Measurements from ENCODE around the gene DTNBP1.

DTNBP1 gene

DNA sequence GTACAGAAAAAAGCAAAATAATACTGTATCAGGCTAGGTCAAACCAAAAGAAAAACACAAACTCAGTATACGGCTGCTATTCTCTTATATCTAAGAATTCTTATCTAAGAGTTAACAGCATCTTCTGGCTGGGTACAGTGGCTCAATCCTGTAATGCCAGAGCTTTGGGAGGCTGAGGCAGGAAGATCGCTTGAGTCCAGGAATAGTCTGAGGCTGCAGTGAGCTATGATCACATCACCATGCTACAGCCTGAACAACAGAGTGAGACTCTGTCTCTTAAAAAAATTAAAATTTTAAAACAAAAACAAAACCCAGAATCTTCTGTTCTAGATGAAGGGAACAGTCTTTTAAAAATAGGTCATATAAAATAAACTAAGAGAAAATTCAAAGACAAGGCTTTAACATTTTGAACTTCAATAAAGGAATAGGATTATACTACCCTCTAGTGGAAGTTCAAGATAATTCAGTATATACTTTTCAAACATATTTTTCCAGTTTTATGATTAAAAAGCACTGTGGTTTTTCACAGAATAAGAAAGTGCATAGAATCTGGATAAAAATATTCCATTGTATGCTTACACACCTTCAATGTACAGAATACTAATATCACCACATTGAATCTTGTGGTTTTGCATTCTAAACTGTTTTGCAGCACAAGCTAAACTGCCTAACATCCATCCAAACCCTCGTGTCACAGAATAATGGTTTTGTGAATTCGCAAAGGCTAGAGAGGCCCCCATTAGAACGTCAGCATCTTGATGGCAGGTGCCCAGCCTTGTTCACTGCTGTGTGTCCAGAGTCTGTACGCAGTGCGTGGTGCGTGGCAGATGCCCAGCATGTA is 39.3 kb downstream of the DTNBP1 start:
- TF ChIP-seq POLR2A (IDR thresholded peaks at IDR 0.05; ENCODE audit: low read length) (no peak), GATA1 (IDR thresholded peaks at IDR 0.05; ENCODE audit: low read depth, low read length) (no peak)
- peak; percentile 51 to 57 for DNase-seq

DNA sequence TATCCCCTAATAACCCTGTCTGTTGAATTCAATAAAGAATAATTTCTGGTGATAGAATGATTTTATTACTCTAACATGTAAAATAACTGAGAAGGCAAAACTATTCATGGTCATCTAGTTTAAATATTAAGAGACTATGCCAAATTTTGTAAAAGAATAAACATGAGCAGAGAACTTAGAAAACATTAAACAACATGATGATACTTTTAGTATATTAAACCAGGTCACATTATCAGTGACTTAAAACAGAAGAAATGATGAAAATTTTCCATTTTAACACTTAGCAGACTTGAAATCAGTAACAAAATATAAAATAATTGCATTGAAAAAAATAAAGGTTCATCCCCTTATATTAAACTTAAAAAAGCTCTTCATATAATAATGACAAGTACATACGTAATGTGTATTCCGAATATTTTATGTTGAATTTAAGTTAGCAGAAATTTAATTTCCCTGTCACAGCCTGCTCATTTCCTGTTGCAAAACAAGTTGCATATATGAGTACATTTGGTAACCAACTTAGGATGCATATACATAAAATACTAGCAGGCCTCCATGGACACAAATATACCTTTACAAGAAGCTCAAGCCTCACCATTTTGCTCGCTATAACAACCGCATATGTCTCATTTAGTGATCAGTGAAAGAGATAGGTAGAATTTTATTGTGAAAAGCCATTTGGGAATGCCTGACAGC is 40.6 kb downstream of the DTNBP1 start:
- peak; percentile 16 to 18 for DNase-seq
- TF ChIP-seq GATA1 (IDR thresholded peaks at IDR 0.05; ENCODE audit: low read depth, low read length): no peak
- TF ChIP-seq POLR2A (IDR thresholded peaks at IDR 0.05; ENCODE audit: low read length): no peak

DNA sequence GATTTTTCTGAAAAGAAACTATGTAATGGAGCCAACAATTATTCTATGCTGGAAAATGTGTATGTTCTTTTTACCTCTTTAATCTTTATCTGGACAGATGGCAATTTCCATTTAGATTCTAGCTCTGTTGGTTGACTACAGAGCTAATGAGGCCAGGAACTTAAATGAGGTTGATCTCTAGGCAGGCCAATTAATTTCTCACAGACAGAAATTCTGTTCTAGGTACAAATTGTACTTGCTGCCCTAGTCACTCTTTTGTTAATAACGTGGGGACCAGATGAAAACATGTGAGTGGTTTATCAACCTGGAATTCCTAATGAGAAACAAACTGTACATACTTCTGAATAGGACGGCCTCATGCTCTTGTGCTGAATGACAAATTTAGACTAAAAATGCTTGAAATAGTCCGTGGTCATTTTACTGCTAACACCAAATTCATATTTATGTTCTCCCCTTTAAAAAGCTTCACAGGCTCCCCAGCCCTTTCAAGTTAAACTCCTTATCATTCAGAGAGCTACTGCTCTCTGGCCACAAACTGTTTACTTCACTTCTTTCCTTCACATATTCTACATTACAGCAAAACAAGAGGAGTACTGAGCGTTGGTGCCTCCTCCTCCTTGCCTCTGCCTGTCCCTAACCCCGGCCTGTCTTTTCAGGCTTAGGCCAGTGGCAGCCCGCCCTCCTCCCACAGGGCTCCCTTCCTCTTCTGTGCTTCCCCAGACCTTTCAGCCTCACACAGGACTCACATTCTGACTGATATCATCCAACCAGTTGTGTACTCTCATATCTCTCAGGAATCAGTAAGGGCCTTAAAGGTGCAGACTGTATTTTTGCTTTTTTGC is 41.4 kb downstream of the DTNBP1 start:
- peak; percentile 67 to 79 for DNase-seq
- TF ChIP-seq POLR2A (IDR thresholded peaks at IDR 0.05; ENCODE audit: low read length) (no peak), GATA1 (IDR thresholded peaks at IDR 0.05; ENCODE audit: low read depth, low read length) (no peak)

DNA sequence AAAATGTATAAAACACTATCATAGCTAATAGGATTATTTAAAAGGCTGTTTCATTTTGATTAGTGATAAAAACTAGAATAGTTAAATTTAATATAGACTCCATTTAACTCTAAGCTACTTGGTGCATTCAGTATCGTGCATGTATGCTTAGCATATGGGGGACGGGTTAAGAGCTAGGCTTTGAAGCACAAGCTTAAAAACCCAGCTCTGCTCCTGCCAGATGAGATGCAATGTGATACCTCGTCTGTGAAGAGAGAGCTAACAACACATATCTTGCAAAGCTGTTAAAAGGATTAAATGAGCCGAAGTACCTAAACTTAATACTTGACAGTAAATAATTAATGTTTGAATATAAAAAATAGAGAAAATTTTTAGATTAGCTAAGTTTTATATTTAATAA is 42.2 kb downstream of the DTNBP1 start:
- DNase-seq: peak in 1 of 2 experiments; percentile 30
- no peak for TF ChIP-seq POLR2A (IDR thresholded peaks at IDR 0.05; ENCODE audit: low read length)
- TF ChIP-seq GATA1 (IDR thresholded peaks at IDR 0.05; ENCODE audit: low read depth, low read length): no peak

DNA sequence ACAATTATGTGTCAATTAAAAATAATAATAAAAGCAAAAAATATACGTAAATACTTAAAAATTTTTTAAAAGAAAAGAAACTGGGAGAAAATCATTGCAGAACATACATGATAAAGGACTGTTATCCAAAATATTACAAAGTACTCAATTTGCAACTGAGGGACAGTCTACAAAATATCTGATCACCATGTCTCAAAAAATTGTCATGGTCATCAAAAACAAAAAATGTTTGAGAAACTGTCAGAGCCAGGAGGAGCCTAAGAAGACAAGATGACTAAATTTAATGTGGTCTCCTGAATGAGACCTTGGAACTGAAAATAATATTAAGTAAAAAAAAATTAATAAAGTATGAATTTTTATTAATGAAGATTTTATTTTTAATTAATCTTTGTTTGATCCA is 43.5 kb downstream of the DTNBP1 start:
- no peak for DNase-seq
- no peak for TF ChIP-seq GATA1 (IDR thresholded peaks at IDR 0.05; ENCODE audit: low read depth, low read length)
- no peak for TF ChIP-seq POLR2A (IDR thresholded peaks at IDR 0.05; ENCODE audit: low read length)

DNA sequence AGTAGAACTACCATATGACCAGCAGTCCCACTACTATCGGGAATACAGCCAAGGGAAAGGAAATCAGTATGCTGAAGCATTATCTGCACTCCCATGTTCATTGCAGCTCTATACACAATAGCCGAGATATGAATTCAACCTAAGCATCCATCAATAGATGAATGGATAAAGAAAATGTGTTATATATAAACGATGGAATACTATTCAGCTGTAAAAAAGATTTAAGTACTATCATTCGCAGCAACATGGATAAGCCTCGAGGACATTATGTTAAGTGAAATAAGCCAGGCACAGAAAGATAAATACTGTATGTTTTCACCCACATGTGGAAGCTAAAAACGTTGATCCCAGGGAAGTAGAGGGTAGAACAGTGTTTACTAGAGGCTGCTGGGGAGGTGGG is 44.1 kb downstream of the DTNBP1 start:
- no peak for DNase-seq

DNA sequence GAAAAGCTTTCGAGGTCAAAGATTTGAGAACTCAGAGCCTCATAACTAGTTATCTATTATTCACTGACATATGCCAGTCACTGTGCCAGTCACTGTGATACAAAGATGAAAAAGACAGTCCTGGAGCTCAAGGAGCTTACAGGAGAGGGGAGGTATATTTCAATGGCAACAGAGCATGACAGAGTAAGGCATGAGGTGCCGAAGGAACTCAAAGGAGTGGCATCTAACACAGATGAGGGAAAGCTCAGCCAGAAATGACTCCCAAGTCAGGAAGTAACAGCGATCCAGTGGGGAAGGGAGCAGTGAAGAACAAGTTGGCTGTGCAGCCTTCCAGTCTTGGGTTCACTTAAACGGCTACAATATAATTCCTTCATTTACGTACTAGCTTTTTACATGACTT is 46.6 kb downstream of the DTNBP1 start:
- no peak for DNase-seq
- TF ChIP-seq POLR2A (IDR thresholded peaks at IDR 0.05; ENCODE audit: low read length): no peak
- no peak for TF ChIP-seq GATA1 (IDR thresholded peaks at IDR 0.05; ENCODE audit: low read depth, low read length)

More for the DNA sequence above, 44.1 kb downstream of the DTNBP1 start:
- TF ChIP-seq POLR2A (IDR thresholded peaks at IDR 0.05; ENCODE audit: low read length) (no peak), GATA1 (IDR thresholded peaks at IDR 0.05; ENCODE audit: low read depth, low read length) (no peak)

DNA sequence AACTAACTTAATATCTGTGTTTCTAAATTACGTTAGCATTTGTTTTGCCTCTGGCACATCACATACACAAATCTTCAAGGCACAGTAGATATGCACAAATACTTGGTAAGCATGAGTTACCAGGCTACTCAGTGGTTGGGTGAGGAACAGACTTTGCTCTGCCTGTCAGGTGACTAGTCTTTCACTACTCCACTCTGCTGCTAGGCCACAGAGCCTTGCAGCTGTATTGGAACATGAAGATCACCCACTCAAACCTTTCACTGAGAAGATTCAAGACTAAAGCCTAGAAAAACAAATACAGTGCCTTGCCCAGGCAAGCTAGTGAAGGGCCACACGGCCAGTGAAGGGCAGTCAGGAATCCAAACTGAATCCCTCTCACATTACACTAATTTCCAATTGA is 47.0 kb downstream of the DTNBP1 start:
- TF ChIP-seq POLR2A (IDR thresholded peaks at IDR 0.05; ENCODE audit: low read length): no peak
- no peak for TF ChIP-seq GATA1 (IDR thresholded peaks at IDR 0.05; ENCODE audit: low read depth, low read length)
- DNase-seq: no peak

DNA sequence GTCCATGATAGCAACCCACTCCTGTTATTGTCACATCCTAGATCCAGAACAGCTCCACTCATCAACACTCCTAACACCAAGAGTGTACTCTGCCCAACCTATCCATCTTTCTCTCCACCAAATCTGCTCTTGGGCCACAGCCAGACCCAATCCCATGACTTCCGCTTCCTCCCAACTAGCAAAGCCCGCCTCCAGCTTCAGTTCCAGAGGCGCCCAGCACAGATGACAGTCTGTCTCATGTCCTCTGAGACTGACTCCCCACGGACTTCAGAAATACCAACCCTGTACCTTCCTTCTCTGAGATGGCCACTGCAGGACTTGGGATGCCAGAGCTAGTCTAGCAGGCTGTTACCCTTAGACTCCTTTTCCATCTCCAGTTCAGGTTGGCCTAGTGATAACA is 48.6 kb downstream of the DTNBP1 start:
- no peak for DNase-seq
- TF ChIP-seq GATA1 (IDR thresholded peaks at IDR 0.05; ENCODE audit: low read depth, low read length): no peak
- no peak for TF ChIP-seq POLR2A (IDR thresholded peaks at IDR 0.05; ENCODE audit: low read length)

DNA sequence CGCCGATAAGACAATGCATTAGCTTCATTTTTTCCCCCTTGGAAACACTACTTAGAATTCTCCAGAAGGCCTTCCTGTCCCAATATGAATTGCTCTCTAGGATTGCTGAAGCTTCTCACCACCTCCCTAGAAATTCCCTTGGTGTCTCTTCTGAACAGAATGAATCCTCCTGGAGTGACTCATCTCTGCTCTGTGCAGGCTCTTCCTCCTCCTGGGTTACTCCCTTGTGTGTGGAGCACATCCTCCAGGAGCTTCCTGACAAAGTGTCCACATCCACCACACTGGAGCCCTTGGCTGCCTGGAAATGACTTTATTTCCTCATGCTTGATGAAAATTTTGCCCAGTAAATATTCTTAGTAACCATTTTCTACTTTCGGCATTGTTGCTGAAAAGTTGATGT is 54.4 kb downstream of the DTNBP1 start:
- TF ChIP-seq GATA1 (IDR thresholded peaks at IDR 0.05; ENCODE audit: low read depth, low read length) (no peak), POLR2A (IDR thresholded peaks at IDR 0.05; ENCODE audit: low read length) (no peak)
- DNase-seq: no peak

DNA sequence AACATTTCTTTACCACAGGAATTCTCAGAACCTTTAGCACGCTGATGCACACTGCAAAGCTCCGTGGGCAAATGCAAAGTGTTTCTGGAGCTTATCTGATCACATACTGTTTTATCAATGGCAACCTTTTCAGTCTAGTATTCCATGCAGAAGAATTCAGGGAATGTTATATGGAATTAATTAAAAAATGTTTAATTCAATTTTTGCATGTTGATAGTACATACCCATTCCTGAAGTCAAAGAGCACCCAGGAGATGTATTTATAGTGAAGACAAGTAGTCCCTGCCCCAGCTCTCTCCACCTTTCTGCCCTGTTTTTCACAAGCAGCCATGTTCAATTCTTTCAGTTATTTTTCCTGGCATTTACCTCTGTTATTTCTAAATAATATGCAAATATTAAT is 55.2 kb downstream of the DTNBP1 start:
- no peak for DNase-seq

DNA sequence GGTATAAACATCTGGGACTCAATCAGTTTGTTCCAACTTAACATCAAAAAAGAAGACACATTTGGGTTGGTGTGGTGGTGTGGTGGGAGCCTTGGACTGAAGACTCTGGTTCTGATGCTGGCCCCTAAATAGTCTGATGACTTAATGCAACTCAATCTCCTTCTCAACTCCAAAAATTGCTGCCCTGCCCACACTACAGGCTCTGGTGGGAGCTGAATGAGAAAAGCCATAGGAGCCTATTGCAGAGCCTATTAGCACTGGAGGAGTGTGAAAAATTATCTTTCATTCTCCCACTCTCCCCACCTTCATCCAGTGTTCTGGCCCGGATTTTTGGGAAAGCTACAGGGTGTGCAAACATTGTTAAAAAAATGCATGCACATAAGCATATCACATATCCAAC is 56.5 kb downstream of the DTNBP1 start:
- DNase-seq: no peak
- TF ChIP-seq POLR2A (IDR thresholded peaks at IDR 0.05; ENCODE audit: low read length): no peak
- no peak for TF ChIP-seq GATA1 (IDR thresholded peaks at IDR 0.05; ENCODE audit: low read depth, low read length)

More for the DNA sequence above, 55.2 kb downstream of the DTNBP1 start:
- TF ChIP-seq POLR2A (IDR thresholded peaks at IDR 0.05; ENCODE audit: low read length) (no peak), GATA1 (IDR thresholded peaks at IDR 0.05; ENCODE audit: low read depth, low read length) (no peak)

DNA sequence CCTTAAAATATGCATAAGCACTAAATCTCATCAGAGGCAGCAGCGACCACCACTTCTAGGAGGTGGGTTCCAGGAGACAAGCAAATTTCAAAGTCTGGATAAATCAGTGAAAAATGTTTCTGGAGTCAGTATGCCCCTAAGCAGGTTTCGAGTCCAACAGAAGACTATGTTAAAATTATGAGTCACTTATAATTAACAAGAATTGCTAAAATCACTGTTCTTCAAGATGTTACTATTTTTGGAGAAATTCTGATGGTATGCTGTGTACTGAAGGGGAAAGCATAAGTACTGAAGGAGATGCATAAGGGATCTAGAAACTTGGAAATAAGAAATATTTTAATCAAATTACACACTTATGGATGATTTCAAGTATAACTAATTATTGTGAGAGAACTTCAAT is 58.0 kb downstream of the DTNBP1 start:
- TF ChIP-seq GATA1 (IDR thresholded peaks at IDR 0.05; ENCODE audit: low read depth, low read length) (no peak), POLR2A (IDR thresholded peaks at IDR 0.05; ENCODE audit: low read length) (no peak)
- no peak for DNase-seq

DNA sequence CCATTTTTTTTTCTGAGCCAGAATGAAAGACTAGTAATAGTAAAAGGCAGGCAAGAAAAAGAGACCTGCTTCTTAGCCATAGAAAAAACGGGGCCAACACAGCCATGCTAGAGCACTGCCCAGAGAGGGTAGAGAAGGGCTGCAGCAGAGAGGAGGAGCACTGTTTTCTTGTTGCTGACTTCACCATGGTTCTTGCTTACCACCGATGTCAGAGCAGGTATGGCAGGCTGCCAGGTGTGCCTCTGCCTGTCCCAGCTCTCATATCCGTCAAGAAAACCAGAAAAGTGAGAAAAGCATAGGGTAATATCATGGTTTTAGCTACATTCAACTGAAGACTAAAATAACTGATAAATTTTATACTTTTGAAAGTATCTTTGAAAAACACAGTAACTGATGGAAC is 60.7 kb downstream of the DTNBP1 start:
- no peak for DNase-seq
- no peak for TF ChIP-seq POLR2A (IDR thresholded peaks at IDR 0.05; ENCODE audit: low read length)
- TF ChIP-seq GATA1 (IDR thresholded peaks at IDR 0.05; ENCODE audit: low read depth, low read length): no peak

Data from erythroblast (primary cell).